Peyer's patch (tissue), 4 donors: ENCODE measurements around the gene TMC3.

Experiments
- POLR2A ChIP-seq, 2 donors: fragments of 450-650 bp; IDR thresholded peaks; one replicate each; pipeline ENCODE4 v1.5.1; 2017; ENCODE audit warnings: antibody characterized with exemption in 2 of 2, mild to moderate bottlenecking in 2 of 2, moderate library complexity in 2 of 2
- TF ChIP-seq, protein P1 (sequence below), 6 experiments: fragments of 450-650 bp in 4 of 6; fragments of 200-600 bp in 2 of 6; sonication (generic) in 1 of 6; IDR thresholded peaks; one replicate each; pipeline ENCODE4 v1.5.1; 2017 to 2019; ENCODE audit warnings: antibody characterized with exemption in 6 of 6, mild to moderate bottlenecking in 3 of 6, moderate library complexity in 1 of 6

DNA sequence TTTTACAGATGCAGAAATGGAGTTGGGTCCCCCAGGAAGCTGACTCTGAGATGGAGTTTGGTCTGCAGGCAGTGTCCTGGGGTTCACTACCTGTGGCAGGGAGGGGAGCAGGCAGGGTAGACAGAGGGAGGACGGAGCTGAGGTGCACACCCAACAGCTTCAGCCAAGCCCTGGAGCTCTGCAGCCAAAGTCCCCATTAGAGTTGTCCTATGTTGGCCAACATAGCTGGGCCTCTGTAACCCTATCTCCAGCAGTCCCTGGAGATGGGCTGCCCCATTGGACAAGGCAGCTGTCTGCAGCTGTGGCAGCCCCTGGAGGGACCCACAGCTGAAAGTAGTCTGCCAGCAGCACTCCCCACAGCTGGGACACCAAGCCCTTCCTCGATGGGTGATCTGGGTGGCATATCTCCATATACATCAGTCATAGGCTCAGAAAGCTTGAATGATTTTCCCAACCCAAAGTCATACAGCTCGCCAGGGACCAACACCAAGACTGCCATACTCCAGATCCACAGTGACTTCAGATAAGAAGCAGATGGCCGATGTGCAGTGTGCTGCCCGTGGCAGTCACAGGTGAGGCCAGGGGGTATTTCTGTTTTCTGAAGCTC lies 82.0 kb downstream of the TMC3 start:
- TF ChIP-seq, protein P1, sequence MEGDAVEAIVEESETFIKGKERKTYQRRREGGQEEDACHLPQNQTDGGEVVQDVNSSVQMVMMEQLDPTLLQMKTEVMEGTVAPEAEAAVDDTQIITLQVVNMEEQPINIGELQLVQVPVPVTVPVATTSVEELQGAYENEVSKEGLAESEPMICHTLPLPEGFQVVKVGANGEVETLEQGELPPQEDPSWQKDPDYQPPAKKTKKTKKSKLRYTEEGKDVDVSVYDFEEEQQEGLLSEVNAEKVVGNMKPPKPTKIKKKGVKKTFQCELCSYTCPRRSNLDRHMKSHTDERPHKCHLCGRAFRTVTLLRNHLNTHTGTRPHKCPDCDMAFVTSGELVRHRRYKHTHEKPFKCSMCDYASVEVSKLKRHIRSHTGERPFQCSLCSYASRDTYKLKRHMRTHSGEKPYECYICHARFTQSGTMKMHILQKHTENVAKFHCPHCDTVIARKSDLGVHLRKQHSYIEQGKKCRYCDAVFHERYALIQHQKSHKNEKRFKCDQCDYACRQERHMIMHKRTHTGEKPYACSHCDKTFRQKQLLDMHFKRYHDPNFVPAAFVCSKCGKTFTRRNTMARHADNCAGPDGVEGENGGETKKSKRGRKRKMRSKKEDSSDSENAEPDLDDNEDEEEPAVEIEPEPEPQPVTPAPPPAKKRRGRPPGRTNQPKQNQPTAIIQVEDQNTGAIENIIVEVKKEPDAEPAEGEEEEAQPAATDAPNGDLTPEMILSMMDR (IDR thresholded peaks at IDR 0.05), result no peak
- no peak for TF ChIP-seq POLR2A (IDR thresholded peaks at IDR 0.05)
